H7 (cell line): ENCODE results near the gene CIP2A. TPM values are rescaled to one million over a fixed set of nuclear protein-coding genes. Genes with fewer than 3 reads are reported as not detected.

Experiments
- DNase-seq: peaks from one replicate; pipeline ENCODE4 v3.0.0; 2012
- H3K27me3 ChIP-seq: 2 replicates; pipeline ENCODE4 v1.6.0; 2011; ENCODE audit warnings: mild to moderate bottlenecking, low read length; ENCODE audit not compliant: control insufficient read depth, insufficient read depth
- H3K36me3 ChIP-seq: replicated peaks from 2 replicates; pipeline ENCODE4 v1.5.1; 2011; ENCODE audit warnings: low read length; ENCODE audit not compliant: control insufficient read depth, insufficient read depth
- H3K4me3 ChIP-seq: 2 replicates; pipeline ENCODE4 v1.5.1; 2011; ENCODE audit warnings: low read depth, mild to moderate bottlenecking, control low read depth, low read length, moderate library complexity; ENCODE audit not compliant: insufficient read depth
- total RNA-seq: library from RNA; depleted of rRNA; stranded (reverse); fragments of >200 nt; shearing (Covaris generic); gene quantifications from 2 replicates; pipeline ENCODE4 v1.2.3, GENCODE V29; 2014; rRNA removed

Gene CIP2A
- total RNA-seq, 1 experiment from 2014 or later = 38.8 TPM

DNA sequence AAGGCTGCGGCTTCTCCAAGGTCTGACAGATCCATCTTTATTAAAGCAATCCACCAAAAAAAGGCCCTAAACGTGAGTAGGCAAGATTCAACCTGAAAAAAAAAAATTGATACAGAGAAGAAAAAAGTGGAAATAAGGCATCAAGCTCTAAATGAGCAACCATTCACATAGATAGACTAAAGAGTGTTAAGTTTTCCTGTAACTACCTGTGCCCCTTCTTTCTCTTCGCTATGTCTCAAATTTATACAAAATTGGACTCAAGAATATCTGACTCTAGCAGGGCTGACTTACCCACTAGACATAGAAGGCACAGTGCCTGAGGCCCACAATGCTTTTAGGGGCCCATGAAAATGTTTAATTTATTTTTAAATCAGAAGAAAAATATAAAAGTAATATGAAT lies 78.7 kb downstream of the CIP2A start, which contains the start of gene MYH15:
Gene MYH15 (minus strand): TSS at position 101 of the 400 bp plus-strand sequence. CDS start 66 bp downstream, at position 35.
- Histone ChIP-seq H3K4me3 (no peak within 1 kb of the TSS), H3K36me3 (no peaks in the 10 kb centered on the region), H3K27me3 (no peaks in the 10 kb centered on the region)
- DNase-seq = no peak

DNA sequence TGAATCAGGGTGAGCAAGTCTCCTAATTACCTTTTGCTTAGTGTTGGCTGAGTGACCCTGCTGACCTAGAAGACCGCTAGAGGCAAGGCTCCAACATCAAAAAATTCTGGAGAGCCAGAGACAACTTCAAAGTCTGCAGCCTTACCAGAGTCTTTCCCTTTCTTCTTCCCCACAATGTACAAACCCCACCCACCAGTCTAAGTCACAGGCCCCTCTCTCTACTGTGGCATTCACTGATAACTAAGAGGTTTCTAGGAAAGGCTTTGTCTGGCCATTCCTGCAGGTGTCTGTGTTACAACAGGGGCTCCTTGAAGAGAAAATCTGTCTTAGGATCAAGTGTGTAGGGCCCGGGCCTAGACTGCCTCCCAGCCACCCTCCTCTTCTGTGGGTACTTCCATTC lies 79.4 kb downstream of the CIP2A start:
- DNase-seq = no peak

DNA sequence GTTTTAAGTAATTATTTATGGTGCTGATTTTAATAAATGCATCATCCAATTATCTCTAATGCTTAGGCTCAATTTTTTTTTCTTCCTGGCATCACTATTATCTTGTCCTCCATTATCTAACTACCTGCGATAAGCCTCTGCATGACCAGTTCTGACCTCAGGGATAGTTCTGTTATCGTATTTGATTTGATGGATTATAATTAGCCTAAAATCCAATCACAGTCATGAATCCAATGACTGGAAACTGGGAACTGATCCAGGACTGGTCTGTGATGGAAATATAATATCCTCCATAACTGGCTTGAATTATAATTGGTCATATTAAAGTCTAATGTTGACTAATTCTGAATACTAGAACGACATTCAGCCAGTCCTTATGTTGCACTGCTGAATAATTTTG lies 80.0 kb downstream of the CIP2A start:
- Histone ChIP-seq H3K36me3 (no peaks in the 10 kb centered on the region), H3K27me3 (no peaks in the 10 kb centered on the region), H3K4me3 (no peak overlapping the region)
- no peak for DNase-seq

More for the DNA sequence above, 79.4 kb downstream of the CIP2A start:
- no peak overlapping the region for H3K4me3 ChIP-seq
- no peaks in the 10 kb centered on the region for H3K36me3 ChIP-seq
- no peaks in the 10 kb centered on the region for H3K27me3 ChIP-seq

DNA sequence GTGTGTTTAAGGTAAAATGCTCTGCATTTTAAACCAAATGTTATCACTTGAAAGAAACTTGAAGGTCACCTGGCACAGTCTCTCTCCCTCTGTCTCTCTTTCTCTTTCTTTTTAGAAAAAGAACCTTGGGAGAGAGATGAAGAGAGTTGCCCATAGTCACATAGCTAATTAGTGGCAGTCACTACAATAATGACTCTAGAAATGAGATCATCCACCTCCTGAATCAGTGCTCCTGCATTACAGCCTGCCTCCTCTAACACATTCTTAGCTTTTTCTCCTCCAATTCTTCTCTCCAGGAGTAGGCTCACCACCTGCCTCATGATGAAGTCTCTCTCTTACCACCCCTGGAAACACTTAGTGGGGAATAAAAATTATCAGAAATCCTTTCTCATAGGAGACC lies 81.3 kb downstream of the CIP2A start:
- DNase-seq = no peak
- Histone ChIP-seq H3K27me3 (no peaks in the 10 kb centered on the region), H3K4me3 (no peak overlapping the region), H3K36me3 (no peaks in the 10 kb centered on the region)

DNA sequence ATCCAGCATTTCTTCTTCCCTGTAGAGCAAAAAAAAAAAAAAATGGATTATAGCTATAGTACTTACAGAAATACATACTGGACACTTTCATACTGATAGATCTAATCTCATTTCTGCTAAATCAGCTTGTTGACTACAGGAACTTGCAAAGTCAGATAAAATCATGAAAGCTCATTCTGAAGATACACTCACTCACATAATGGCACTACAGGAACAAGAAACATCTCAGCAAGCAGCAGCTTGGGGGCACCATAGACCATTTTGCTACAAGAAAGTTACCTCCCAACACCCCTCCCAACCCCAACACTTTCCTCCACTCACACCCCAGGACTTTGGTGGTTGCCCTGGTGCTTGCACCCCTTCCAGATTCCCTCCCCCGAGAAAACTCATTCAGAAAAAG lies 83.4 kb downstream of the CIP2A start:
- no peak for DNase-seq
- no peaks in the 10 kb centered on the region for H3K36me3 ChIP-seq
- no peak overlapping the region for H3K4me3 ChIP-seq
- H3K27me3 ChIP-seq = no peaks in the 10 kb centered on the region

DNA sequence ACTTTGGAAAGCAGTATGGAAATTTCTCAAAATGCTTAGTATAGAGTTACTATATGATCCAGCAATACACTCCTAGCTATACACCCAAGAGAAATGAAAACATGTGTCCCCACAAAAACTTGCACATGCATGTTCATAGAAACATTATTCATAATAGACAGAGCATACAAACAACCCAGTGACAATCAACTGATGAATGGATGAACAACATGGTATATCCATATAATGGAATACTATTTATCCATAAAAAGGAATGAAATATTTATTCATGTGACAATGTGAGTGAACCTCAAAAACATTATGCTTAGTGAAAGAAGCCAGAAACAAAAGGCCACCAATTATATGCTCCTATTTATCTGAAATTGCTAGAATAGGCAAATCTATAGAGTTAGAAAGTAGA lies 85.5 kb downstream of the CIP2A start:
- DNase-seq = no peak
- Histone ChIP-seq H3K27me3 (no peaks in the 10 kb centered on the region), H3K4me3 (no peak overlapping the region), H3K36me3 (no peaks in the 10 kb centered on the region)

DNA sequence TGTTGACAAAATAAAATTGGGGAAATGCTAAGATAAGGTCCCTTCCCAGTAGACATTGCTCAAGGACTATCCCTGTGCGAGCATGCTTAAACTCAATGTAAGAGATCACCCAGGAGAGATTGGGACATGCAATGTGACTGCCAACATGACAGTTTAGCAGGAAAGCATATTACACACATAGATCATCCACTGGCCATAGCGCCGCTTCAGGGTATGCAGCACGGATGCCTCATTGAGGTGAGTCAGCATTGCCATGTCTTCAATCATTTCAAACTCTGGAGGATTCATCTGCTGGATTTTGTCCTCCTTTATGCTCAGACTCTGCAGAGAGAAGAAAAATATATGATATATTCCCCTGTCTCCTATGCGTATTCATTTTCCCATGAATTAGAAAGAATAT lies 87.7 kb downstream of the CIP2A start:
- no peak for DNase-seq
- Histone ChIP-seq H3K4me3 (no peak overlapping the region), H3K27me3 (no peaks in the 10 kb centered on the region), H3K36me3 (no peaks in the 10 kb centered on the region)

DNA sequence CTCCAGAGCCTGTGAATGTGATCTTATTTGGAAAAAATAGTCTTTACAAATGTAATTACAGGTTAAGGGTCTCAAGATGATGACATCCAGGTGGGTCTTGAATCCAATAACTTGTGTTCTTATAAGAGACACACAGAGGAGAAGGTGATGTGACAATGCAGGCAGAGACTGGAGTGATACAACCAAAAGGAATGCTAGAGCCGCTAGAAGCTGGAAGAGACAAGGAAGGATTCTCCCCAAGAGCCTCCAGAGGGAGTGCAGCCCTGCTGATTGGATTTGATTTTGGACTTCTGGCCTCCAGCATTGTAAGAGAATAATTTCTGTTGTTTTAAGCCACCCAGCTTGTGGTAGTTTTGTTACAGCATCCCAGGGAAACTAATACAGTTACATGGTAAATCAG lies 88.5 kb downstream of the CIP2A start:
- no peak for DNase-seq
- H3K36me3 ChIP-seq = no peaks in the 10 kb centered on the region
- H3K4me3 ChIP-seq = no peak overlapping the region
- no peaks in the 10 kb centered on the region for H3K27me3 ChIP-seq

Other genes starting within 250 kb of the CIP2A start
- 0.07 and 0.15 TPM in 2 replicates for gene MYH15, start 78.8 kb downstream of the CIP2A start, total RNA-seq
- 14.5 and 22.6 TPM in 2 replicates for gene DZIP3, start 284 bp upstream of the CIP2A start, total RNA-seq
- gene RETNLB, start 168.0 kb upstream of the CIP2A start, total RNA-seq = not detected in 2 replicates
- gene TRAT1, start 233.3 kb upstream of the CIP2A start, total RNA-seq = not detected in 2 replicates